Hematopoietic multipotent progenitor cell (in vitro differentiated cells): Measurements from ENCODE around the gene GABPB2. TPM values are rescaled to one million over a fixed set of nuclear protein-coding genes. Genes with fewer than 3 reads are reported as not detected.
A peak's percentile ranks its signal among the peaks of the same experiment; 100 is the strongest.

ENCODE experiments used
- DNase-seq, 3 donors: peaks; one replicate each; pipeline ENCODE4 v3.0.0-alpha.2; 2011 to 2015; ENCODE audit warnings: low read depth in 2 of 3, low spot score in 2 of 3
- total RNA-seq: library from RNA; depleted of rRNA; stranded (reverse); fragments of >200 nt; gene quantifications from one replicate; pipeline ENCODE4 v1.2.3, GENCODE V29; 2012

GABPB2 gene
- total RNA-seq, 1 donor, result 5.7 TPM

- no peak for DNase-seq
Measured at GRCh38 chr1:151131701-151132334, 61.3 kb downstream of the GABPB2 start.

- DNase-seq, result no peak
Measured at GRCh38 chr1:151132335-151133017, 61.9 kb downstream of the GABPB2 start.

- DNase-seq, result no peak
Measured at GRCh38 chr1:151133018-151133806, 62.7 kb downstream of the GABPB2 start.

GRCh38 chr1:151134396-151134795 lies 63.8 kb downstream of the GABPB2 start:
- no peak for DNase-seq

- DNase-seq, result no peak
Measured at GRCh38 chr1:151134991-151135390, 64.4 kb downstream of the GABPB2 start.

GRCh38 chr1:151135433-151136385 lies 65.1 kb downstream of the GABPB2 start:
- DNase-seq, result no peak

GRCh38 chr1:151137789-151138188 lies 67.2 kb downstream of the GABPB2 start:
- no peak for DNase-seq

- DNase-seq, result no peak
Measured at GRCh38 chr1:151142411-151143056, 72.0 kb downstream of the GABPB2 start.

- no peak for DNase-seq
Measured at GRCh38 chr1:151143057-151143435, 72.5 kb downstream of the GABPB2 start.

- no peak for DNase-seq
Measured at GRCh38 chr1:151143986-151144385, 73.4 kb downstream of the GABPB2 start.

GRCh38 chr1:151144474-151145303 lies 74.1 kb downstream of the GABPB2 start:
- no peak for DNase-seq

- peak in 1 of 3 donors; percentile 33 for DNase-seq
Measured at GRCh38 chr1:151145304-151146071, 74.9 kb downstream of the GABPB2 start.

- DNase-seq, result no peak
Measured at GRCh38 chr1:151146072-151146411, 75.5 kb downstream of the GABPB2 start.

- peak; percentile 57 to 82 (median 78) for DNase-seq
Measured at GRCh38 chr1:151146412-151147131, 76.0 kb downstream of the GABPB2 start, which contains the start of gene SEMA6C. SEMA6C (minus strand) TSS chr1:151146631; CDS start chr1:151142621, 4,010 bp downstream.

GRCh38 chr1:151147132-151147503 lies 76.6 kb downstream of the GABPB2 start:
- DNase-seq, result no peak

- no peak for DNase-seq
Measured at GRCh38 chr1:151147665-151148064, 77.1 kb downstream of the GABPB2 start.

GRCh38 chr1:151156515-151156819 lies 85.9 kb downstream of the GABPB2 start, which contains the start of gene TNFAIP8L2:
TNFAIP8L2 (plus strand) TSS chr1:151156649; CDS start chr1:151158698, 2,049 bp downstream.
- DNase-seq, result peak; percentile 36 to 73 (median 57)

GRCh38 chr1:151157067-151157531 lies 86.5 kb downstream of the GABPB2 start:
- DNase-seq, result peak in 2 of 3 donors; percentile 77 to 86
